ENCODE data around the gene CACNG8.

The CACNG8 gene

DNA sequence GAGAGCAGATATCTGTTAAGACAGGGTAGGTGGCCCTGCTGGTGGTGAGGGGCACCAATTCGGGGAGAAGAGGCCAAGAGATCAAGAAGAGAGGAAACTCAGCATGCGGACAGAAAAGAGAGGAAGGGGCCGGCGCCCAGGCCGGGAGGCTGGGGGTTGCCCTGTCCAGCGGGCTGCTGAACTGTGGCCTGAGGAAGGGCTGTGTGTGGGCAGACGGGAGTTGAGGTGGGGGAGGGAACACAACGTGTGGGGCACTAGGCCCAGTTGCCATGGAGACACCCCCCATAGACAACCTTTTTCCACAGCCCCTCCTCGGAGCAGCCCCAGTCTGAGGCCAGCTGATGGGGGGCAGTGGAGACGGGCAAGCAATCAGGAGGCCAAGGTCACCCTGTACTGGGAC lies 2.5 kb upstream of the CACNG8 start:
- peaks cover 4% of the 10 kb centered on the region for H3K27me3 ChIP-seq (ENCODE audit: control insufficient read depth, insufficient read depth, low read length)
- TF ChIP-seq, protein P1, sequence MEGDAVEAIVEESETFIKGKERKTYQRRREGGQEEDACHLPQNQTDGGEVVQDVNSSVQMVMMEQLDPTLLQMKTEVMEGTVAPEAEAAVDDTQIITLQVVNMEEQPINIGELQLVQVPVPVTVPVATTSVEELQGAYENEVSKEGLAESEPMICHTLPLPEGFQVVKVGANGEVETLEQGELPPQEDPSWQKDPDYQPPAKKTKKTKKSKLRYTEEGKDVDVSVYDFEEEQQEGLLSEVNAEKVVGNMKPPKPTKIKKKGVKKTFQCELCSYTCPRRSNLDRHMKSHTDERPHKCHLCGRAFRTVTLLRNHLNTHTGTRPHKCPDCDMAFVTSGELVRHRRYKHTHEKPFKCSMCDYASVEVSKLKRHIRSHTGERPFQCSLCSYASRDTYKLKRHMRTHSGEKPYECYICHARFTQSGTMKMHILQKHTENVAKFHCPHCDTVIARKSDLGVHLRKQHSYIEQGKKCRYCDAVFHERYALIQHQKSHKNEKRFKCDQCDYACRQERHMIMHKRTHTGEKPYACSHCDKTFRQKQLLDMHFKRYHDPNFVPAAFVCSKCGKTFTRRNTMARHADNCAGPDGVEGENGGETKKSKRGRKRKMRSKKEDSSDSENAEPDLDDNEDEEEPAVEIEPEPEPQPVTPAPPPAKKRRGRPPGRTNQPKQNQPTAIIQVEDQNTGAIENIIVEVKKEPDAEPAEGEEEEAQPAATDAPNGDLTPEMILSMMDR (IDR thresholded peaks at IDR 0.05), result no peak
- peaks cover 2% of the 10 kb centered on the region for H3K4me1 ChIP-seq
- H3K9me3 ChIP-seq (ENCODE audit: control insufficient read depth, low read length), result no peaks in the 10 kb centered on the region
- H2AFZ ChIP-seq, result no peak overlapping the region
- H3K27ac ChIP-seq, result no peak overlapping the region
- H3K36me3 ChIP-seq (ENCODE audit: control insufficient read depth, insufficient read depth, low read length), result no peaks in the 10 kb centered on the region
- no peak overlapping the region for H3K4me2 ChIP-seq (ENCODE audit: low read length)
- no peak overlapping the region for H3K4me3 ChIP-seq (ENCODE audit: low read depth, low read length)
- H3K79me2 ChIP-seq, result no peaks in the 10 kb centered on the region
- no peak overlapping the region for H3K9ac ChIP-seq

DNA sequence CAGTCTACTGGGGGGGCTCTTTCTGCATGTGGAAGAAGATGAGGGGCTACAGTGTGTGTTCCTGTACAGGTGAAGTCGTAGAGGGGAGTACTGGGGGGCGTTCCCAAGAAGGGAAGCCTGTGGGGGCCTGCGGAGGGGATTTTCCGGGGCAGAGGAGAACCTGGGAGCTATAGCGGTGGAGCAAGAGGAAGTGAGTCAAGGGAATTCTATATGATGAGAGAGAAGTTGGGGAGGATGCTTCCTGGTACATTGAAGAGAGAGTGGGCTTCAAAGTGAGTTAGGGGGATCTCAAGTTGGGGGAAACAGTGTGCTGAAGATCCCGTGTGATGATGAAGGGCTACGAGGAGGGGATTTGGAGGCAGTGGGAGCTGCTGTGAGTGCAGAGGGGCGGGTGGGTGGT lies 1.9 kb upstream of the CACNG8 start:
- H3K27me3 ChIP-seq (ENCODE audit: control insufficient read depth, insufficient read depth, low read length), result peaks cover 4% of the 10 kb centered on the region
- H3K79me2 ChIP-seq, result no peaks in the 10 kb centered on the region
- no peaks in the 10 kb centered on the region for H3K9me3 ChIP-seq (ENCODE audit: control insufficient read depth, low read length)
- no peak overlapping the region for H3K9ac ChIP-seq
- H3K4me2 ChIP-seq (ENCODE audit: low read length), result no peak overlapping the region
- no peak overlapping the region for H3K27ac ChIP-seq
- peaks cover 2% of the 10 kb centered on the region for H3K4me1 ChIP-seq
- no peak overlapping the region for H2AFZ ChIP-seq
- TF ChIP-seq, protein P1 (IDR thresholded peaks at IDR 0.05), result no peak
- no peak overlapping the region for H3K4me3 ChIP-seq (ENCODE audit: low read depth, low read length)
- no peaks in the 10 kb centered on the region for H3K36me3 ChIP-seq (ENCODE audit: control insufficient read depth, insufficient read depth, low read length)

DNA sequence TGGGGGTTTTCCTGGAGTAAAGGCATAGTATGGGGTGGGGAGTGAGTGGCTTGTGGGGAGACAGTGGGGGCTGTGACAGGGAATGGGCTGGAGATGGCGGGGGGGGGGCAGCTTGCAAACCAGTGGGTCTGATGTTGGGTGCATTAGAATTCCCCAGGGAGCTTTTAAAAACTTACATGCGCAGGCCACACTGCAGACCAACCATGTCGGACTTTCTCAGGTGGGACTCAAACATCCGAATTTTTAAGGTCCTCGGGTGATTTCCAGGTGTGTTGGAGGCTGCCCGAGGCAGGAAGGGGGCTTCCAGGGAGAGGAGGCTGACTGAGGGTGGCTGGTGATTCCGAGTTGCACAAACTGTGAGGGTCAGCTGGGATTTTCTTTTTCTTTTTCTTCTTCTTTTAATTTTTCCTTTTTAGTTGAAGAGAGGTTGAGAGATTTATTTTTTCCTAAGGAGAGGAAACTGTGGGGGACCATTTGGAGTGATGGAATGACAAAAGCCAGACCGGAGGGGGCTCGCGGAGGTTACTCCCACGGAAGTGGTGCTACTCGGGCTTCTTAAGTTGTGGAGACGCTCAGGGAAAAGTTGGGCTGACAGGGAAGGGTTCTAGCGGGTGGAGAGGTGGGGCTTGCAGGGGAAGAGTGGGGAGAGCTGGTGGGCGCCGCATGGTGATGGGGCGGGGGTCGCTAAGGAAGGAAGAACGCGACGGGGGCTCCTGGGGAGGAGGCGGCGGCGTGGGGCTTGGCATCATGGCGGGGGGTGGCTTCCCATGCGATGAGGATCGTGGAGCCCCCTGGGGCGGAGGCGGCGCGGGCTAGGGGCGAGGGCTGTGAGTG lies 997 bp upstream of the CACNG8 start:
- Histone ChIP-seq H3K36me3 (ENCODE audit: control insufficient read depth, insufficient read depth, low read length) (no peaks in the 10 kb centered on the region), H3K4me2 (ENCODE audit: low read length) (no peak overlapping the region), H3K4me1 (peaks cover 2% of the 10 kb centered on the region), H3K27me3 (ENCODE audit: control insufficient read depth, insufficient read depth, low read length) (peaks cover 4% of the 10 kb centered on the region), H2AFZ (no peak overlapping the region), H3K27ac (no peak overlapping the region), H3K9ac (no peak overlapping the region), H3K9me3 (ENCODE audit: control insufficient read depth, low read length) (no peaks in the 10 kb centered on the region), H3K4me3 (ENCODE audit: low read depth, low read length) (no peak overlapping the region), H3K79me2 (no peaks in the 10 kb centered on the region)
- TF ChIP-seq, protein P1 (IDR thresholded peaks at IDR 0.05), result no peak

DNA sequence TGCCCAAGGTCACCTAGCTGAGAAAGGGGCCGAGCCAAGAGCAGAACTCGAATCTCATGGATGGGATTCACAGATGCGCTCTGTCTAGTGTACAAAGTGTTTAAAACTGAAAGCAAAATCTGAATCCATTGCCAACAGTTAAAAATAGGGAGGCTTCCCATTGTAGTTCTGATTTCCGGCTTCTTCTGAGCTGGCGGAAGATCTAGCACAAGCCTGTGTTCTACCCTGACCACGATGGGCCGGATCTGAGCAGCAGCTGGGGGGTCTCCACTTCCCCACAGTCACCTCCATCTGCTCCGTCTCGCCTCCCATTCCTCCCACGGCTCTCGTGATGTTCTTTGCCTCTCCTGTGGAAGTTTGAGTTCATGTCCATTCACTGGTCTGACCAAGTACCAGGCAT lies 2.4 kb downstream of the CACNG8 start:
- Histone ChIP-seq H3K4me2 (ENCODE audit: low read length) (peak overlapping the region; percentile 17), H3K79me2 (no peaks in the 10 kb centered on the region), H2AFZ (no peak overlapping the region), H3K4me3 (ENCODE audit: low read depth, low read length) (no peak overlapping the region), H3K4me1 (no peaks in the 10 kb centered on the region), H3K27ac (no peak overlapping the region), H3K9me3 (ENCODE audit: control insufficient read depth, low read length) (no peaks in the 10 kb centered on the region), H3K36me3 (ENCODE audit: control insufficient read depth, insufficient read depth, low read length) (no peaks in the 10 kb centered on the region), H3K27me3 (ENCODE audit: control insufficient read depth, insufficient read depth, low read length) (peaks cover 2% of the 10 kb centered on the region), H3K9ac (no peak overlapping the region)
- TF ChIP-seq, protein P1 (IDR thresholded peaks at IDR 0.05), result no peak

DNA sequence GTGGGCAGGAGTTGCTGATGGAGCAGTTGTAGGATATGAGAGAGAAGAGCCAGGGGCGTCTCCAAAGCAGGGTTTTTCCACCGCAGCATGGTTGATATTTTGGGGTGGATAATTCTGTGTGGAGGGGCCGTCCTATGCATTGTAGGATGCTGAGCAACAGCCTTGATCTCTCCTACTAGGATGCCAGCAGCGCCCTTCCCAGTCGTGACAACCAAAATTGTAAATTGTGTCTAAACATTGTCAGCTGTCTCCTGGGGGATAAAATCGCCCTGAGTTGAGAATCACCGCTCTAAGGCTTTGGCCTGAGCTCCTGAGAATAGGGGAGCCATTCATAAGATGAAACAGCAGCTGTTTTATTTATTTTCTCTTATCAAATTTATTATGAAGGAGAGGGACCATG lies 4.2 kb downstream of the CACNG8 start:
- Histone ChIP-seq H3K4me3 (ENCODE audit: low read depth, low read length) (no peak overlapping the region), H3K9ac (no peak overlapping the region), H3K9me3 (ENCODE audit: control insufficient read depth, low read length) (no peaks in the 10 kb centered on the region), H3K4me1 (no peaks in the 10 kb centered on the region), H2AFZ (no peak overlapping the region), H3K27me3 (ENCODE audit: control insufficient read depth, insufficient read depth, low read length) (no peaks in the 10 kb centered on the region), H3K79me2 (no peaks in the 10 kb centered on the region), H3K36me3 (ENCODE audit: control insufficient read depth, insufficient read depth, low read length) (no peaks in the 10 kb centered on the region), H3K4me2 (ENCODE audit: low read length) (no peak overlapping the region), H3K27ac (no peak overlapping the region)
- TF ChIP-seq, protein P1 (IDR thresholded peaks at IDR 0.05), result no peak
